NCI-H2227 (cell line): Measurements from ENCODE around the gene PHF21A.

Experiments
- DNase-seq: peaks from one replicate; lab custom pipeline; 2025; ENCODE audit not compliant: unreplicated experiment; lab: John Stamatoyannopoulos, UW

PHF21A gene

DNA sequence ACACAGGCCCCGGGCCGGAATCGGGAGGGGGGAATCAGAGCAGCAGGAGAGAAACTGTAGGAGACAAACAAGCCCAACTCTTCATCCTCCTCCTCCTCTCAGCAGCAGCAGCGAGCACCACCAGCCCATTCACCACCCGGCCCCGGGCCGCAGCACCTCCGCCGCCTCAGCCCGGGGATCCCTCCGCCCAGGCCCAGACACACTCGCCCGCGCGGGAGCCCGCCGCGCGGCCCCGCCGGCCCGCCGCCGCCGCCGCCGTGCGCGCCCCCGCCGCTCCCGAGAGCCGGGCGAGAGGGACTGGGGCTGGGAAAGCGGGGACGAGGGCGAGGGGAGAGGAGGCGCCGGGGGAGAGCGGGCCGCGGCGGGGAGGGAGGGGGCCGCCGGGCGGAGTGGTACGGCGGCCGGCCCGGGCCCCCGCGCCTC is at the start of gene PHF21A:
PHF21A (minus strand) TSS at position 154 of the 423 bp plus-strand sequence. CDS start 37,235 bp downstream, outside the sequence.
- DNase-seq, result peak; percentile 94

GRCh38 chr11:46170797-46171196 is 49.5 kb upstream of the PHF21A start:
- no peak for DNase-seq

DNA sequence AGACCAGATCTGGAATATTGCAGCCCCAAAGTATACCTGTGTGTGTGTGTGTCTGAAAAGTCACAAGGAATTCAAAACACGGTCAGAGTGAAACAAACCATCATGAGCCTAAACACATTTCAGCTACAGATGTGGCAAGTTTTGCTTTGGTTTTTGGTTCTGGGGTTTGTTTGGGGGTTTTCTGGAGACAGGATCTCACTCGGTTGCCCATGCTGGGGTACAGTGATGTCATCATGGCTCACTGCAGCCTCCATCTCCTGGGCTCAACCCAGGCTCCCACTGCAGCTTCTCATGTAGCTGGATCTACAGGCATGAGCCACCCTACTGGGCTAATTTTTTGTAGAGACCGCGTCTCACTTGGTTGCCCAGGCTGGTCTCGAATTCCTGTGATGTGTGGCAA is 41.4 kb upstream of the PHF21A start:
- DNase-seq, result no peak

DNA sequence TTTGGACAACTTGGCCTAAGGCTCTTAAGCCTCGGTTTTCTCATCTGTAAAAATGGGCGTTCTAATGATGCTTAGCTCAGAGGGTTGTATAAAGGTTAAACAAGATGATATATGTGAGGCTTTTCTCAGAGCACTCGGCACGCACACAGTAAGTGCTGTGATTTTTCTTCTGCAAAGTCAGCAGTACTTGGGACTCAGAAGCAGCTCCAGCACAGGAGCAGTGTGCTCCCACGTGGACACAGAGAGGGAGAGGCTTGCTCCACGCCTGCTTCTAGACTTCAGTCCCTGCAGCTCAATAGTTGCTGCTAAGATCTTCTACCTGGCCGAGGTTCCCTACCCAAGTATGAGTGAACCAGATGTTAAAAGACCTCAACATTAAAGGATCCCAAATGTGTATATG is 39.9 kb upstream of the PHF21A start:
- DNase-seq, result no peak

DNA sequence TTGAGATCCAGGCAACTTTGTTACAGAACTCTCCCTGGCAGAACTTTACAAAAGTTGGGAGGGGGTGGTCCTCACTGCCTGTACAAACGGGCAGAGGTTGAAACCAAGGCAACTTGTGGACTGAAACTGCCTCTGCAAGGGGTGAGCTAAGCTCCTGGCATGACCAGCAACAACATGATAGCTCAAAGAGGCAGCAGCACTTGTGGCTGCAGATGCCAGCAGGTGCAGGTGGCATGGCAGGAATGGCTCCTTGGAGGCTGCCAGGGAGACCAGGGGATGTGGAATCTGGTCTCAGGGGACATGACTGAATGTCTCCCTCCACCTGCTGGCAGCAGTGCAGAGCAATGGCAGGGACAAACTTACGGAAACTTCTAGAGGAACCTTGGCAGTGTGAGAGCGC is 38.8 kb upstream of the PHF21A start:
- DNase-seq, result no peak

- no peak for DNase-seq
These were observed 38.4 kb upstream of the PHF21A start for GRCh38 chr11:46159680-46160079.

GRCh38 chr11:46149826-46150225 is 28.6 kb upstream of the PHF21A start:
- no peak for DNase-seq

DNA sequence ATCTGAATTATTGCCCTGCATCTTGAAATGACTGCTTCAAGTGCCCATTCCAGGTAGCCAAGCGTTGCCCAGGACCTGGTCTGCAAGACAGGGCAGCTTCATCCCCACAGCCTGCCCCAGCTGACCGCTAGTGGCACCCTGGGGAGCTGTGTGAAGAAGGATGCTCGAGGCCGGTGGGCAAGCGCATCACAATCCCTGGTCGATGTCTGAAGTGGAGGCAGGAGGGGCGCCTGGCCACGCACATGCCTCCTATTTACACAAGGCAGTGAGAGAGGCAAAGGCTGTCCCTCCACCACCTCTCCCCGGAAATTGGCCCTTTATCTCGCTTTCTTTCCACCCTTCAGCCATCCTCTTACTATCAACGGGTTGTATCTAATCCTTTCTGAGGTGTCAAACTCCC is 28.1 kb upstream of the PHF21A start:
- no peak for DNase-seq

- DNase-seq, result no peak
These were observed 23.5 kb upstream of the PHF21A start for GRCh38 chr11:46144741-46145140.

GRCh38 chr11:46143049-46143806 is 22.0 kb upstream of the PHF21A start:
- no peak for DNase-seq

- no peak for DNase-seq
These were observed 21.3 kb upstream of the PHF21A start for GRCh38 chr11:46142561-46142960.

DNA sequence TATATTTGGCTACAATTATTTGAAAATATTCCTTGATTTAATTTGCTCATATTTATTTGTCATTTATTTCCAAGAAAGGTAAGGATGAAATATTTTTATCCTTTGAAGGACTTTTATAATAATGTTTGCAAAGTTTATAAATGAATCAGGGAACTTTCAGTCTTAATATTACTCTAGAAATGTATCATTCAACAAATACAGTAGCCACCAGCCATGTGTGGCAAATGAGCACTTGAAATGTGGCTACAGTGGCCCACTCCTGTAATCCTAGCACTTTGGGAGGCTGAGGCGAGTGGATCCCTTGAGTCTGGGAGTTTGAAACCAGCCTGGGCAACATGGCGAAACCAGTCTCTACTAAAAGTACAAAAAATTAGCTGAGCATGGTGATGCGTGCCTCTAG is 20.3 kb upstream of the PHF21A start:
- DNase-seq, result no peak

- DNase-seq, result no peak
These were observed 13.3 kb upstream of the PHF21A start for GRCh38 chr11:46134540-46134939.

DNA sequence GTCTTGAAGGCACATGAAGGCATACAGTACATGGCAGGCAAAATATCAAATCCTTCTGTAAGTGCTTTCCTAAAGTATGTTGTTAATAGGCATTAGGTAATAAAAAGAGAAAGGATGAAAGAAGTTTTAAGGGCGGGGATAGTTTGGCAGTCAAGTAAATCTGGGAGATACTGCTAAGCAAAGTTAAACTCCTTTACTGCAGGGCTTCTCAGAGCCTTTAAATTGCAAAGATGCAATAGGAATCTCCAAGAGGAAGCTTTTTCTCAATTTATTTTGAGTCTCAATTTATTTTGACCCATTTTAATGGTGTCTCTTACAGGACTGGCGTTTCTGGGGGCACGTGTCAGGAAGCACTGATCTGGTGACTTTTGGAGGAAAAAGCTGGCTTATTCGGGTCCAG is 12.8 kb upstream of the PHF21A start:
- DNase-seq, result no peak

DNA sequence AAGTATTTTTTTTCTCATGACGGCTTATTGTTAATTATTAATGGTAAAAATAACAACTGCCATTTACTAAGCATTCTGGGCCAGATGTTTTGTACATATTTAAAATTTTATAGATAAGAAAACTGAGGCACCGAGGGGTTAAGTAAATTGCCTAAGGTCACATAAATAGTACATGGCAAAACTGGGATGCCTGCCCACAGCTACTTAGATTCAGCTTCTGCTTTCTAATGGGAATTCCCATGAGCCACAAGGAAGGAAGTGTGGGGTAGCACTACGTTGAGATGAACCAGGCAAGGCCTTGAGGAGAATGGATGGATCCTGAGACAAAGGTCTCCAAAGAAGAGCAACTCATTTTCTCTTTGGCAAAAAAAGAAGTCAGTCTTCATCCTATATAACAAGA is 11.9 kb upstream of the PHF21A start:
- no peak for DNase-seq

DNA sequence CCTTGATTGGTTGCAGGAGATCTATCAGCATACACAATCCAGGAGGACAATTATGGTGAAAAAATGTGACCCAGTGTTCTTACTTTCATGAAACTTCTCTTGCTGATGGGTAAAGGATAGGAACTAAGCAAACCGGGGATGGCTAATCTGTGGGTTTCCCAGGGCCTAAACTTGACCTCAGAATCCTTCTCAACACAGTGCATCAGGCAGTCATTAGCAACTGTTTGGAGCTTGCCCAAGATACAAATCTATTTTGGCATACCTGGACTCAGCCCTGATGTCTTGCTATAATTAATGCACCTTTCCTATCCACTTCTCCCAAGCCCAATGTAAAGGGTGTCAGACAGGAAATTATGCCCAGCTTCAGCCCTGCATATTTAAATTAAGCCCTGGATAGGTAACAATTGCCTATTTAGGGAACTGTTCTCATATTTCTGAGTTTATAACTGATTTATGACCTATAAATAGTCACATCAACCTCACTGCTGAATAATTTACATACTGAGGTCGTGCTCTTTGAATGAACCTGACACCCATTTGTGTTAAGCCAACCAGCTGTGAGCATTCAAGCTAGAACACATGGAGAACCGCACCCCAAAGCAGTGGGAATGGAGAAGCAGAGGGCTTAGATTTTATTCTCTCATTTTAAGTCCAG is 9.2 kb upstream of the PHF21A start:
- DNase-seq, result no peak

DNA sequence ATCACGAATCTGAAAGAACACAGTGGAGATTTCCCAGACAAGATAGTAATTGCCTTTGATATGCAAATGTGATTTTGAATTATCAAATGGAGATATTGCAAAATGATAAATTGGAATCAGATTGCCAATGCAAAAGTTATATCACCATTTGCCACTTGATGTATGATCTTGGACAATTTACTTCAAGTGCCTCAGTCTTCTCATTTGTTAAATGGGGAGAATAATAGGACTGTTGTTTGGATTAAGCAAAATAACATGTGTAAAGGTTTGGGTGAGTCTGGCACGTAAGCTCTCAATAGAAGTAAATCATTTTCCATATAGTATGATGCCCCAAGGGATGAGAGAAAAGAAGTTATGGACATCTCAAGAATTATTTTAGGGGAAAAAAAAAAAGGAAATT is 7.9 kb upstream of the PHF21A start:
- no peak for DNase-seq

DNA sequence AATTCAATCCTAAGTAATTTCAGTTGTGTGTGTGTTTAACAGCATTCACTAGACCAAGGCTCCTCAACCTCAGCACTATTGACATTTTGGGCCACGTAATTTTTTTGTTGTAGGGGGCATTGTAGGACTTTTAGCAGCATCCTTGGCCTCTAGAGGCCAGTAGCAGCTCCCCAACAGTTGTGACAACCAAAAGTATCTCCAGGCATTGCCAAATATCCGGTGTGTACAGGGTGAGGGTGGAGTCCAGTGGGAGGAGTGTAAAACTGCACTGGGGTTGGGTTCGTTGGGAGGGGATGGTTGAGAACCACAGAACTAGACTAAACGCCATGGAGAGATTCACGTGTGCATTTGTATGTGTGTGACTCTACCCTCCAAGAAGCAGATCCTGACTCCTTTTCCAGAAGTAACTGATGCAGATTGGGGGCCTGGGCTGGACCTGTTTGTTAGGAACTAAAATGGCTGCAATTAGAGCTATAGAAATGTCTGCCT is 5.9 kb upstream of the PHF21A start:
- no peak for DNase-seq

- DNase-seq, result no peak
These were observed 4.0 kb upstream of the PHF21A start for GRCh38 chr11:46125284-46125683.

GRCh38 chr11:46122945-46123715 is 1.9 kb upstream of the PHF21A start:
- DNase-seq, result no peak

- peak; percentile 93 for DNase-seq
These were observed 647 bp upstream of the PHF21A start for GRCh38 chr11:46121724-46122477.
